Fibroblast of the aortic adventitia (primary cell): ENCODE measurements around the gene ROBO2. TPM values are rescaled to one million over a fixed set of nuclear protein-coding genes. Genes with fewer than 3 reads are reported as not detected.

Experiments used
- DNase-seq: peaks from one replicate; pipeline ENCODE4 v3.0.0-alpha.2; 2010; ENCODE audit warnings: low read depth
- H3K4me3 ChIP-seq: 2 replicates; pipeline ENCODE4 v1.5.1; 2011; ENCODE audit warnings: low read depth, mild to moderate bottlenecking, control low read depth, low read length, moderate library complexity
- CTCF ChIP-seq: IDR thresholded peaks from 2 replicates; pipeline ENCODE4 v1.5.1; 2011; ENCODE audit warnings: mild to moderate bottlenecking, low read length, control low read depth, inconsistent platforms; ENCODE audit not compliant: insufficient read depth
- total RNA-seq: library from RNA; depleted of rRNA; stranded (reverse); fragments of >200 nt; gene quantifications from 2 replicates; pipeline ENCODE4 v1.2.3, GENCODE V29; 2012; ENCODE audit warnings: low replicate concordance

ROBO2 gene
- total RNA-seq, 1 donor = 1.2 TPM

DNA sequence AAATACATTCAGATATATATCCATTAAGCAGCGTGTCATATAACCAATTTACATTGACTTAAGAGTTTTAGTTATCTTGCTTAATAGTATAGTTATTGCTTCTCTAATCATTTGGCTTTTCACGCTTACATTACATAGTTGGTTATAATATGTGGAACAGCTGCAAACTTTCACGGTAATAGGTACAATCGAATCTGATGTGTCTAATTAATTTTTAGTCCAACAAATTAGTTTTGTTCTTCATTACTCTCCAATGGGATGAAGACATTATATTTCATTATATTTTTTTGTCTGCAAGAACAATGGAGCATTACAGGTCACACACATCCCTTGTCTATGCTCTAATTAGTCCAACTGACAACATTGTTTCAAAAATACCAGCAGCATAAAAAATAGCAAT is 546.3 kb downstream of the ROBO2 start:
- DNase-seq = no peak
- H3K4me3 ChIP-seq = no peak overlapping the region
- no peak for TF ChIP-seq CTCF

GRCh38 chr3:77588863-77589262 is 549.0 kb downstream of the ROBO2 start:
- DNase-seq = no peak
- no peak overlapping the region for H3K4me3 ChIP-seq
- no peak for TF ChIP-seq CTCF

GRCh38 chr3:77590191-77590590 is 550.3 kb downstream of the ROBO2 start:
- DNase-seq = no peak
- H3K4me3 ChIP-seq = no peak overlapping the region
- TF ChIP-seq CTCF = no peak

- TF ChIP-seq CTCF = no peak
- no peak overlapping the region for H3K4me3 ChIP-seq
- DNase-seq = no peak
Observed at GRCh38 chr3:77595371-77595870, 555.5 kb downstream of the ROBO2 start.

DNA sequence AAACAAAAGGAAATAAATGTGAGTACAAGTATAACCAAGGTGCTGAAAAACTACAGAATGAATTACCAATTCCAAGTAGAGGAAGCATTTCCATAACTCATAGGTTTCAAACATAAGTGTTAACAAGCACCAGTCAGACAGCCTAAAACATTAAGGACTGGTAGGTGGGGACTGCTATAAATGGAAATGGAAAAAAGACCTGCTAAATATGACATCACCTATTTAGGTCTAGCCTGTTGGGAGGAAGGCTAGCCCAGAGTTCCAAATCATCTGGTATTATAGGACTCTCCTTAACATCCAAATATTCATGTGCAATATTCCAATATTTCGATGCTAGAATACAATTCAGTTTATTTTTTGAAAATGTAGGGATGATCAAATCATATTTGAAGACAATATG is 560.0 kb downstream of the ROBO2 start:
- TF ChIP-seq CTCF = no peak
- no peak for DNase-seq
- no peak overlapping the region for H3K4me3 ChIP-seq

GRCh38 chr3:77601823-77602415 is 562.0 kb downstream of the ROBO2 start:
- no peak for DNase-seq
- no peak for TF ChIP-seq CTCF
- no peak overlapping the region for H3K4me3 ChIP-seq

- no peak overlapping the region for H3K4me3 ChIP-seq
- no peak for TF ChIP-seq CTCF
- DNase-seq = no peak
Observed at GRCh38 chr3:77602722-77603121, 562.8 kb downstream of the ROBO2 start.
